GM21717 (cell line): ENCODE data around the gene SPATA12.
"Not testable (repeated sequence)": the region's sequence is repeated elsewhere in the genome, so short reads cannot be mapped to it uniquely, and the experiment has no call there.

Source experiments
- ATAC-seq: cut with Tn5 transposase; IDR thresholded peaks from one replicate; pipeline ENCODE4 v1.9.1; 2021; ENCODE audit warnings: mild to moderate bottlenecking, moderate library complexity; ENCODE audit not compliant: unreplicated experiment

Gene SPATA12

GRCh38 chr3:57081173-57081572 is 20.7 kb downstream of the SPATA12 start:
- ATAC-seq = no peak

- ATAC-seq = no peak
Measured at GRCh38 chr3:57082481-57082880, 22.0 kb downstream of the SPATA12 start.

GRCh38 chr3:57083266-57083995 is 23.0 kb downstream of the SPATA12 start:
- not testable (repeated sequence) for ATAC-seq

- ATAC-seq = no peak
Measured at GRCh38 chr3:57085211-57085610, 24.7 kb downstream of the SPATA12 start.

GRCh38 chr3:57086201-57086600 is 25.7 kb downstream of the SPATA12 start:
- no peak for ATAC-seq

GRCh38 chr3:57087361-57088092 is 27.1 kb downstream of the SPATA12 start:
- no peak for ATAC-seq

GRCh38 chr3:57088503-57088902 is 28.0 kb downstream of the SPATA12 start:
- ATAC-seq = no peak

- ATAC-seq = no peak
Measured at GRCh38 chr3:57089043-57089442, 28.6 kb downstream of the SPATA12 start.

- no peak for ATAC-seq
Measured at GRCh38 chr3:57091521-57092273, 31.2 kb downstream of the SPATA12 start.

- ATAC-seq = no peak
Measured at GRCh38 chr3:57093489-57093888, 33.0 kb downstream of the SPATA12 start.

- no peak for ATAC-seq
Measured at GRCh38 chr3:57093971-57094535, 33.6 kb downstream of the SPATA12 start.

- ATAC-seq = no peak
Measured at GRCh38 chr3:57094575-57094974, 34.1 kb downstream of the SPATA12 start.

- no peak for ATAC-seq
Measured at GRCh38 chr3:57095363-57095762, 34.9 kb downstream of the SPATA12 start.

- ATAC-seq = no peak
Measured at GRCh38 chr3:57097536-57097935, 37.1 kb downstream of the SPATA12 start.

GRCh38 chr3:57098418-57099310 is 38.2 kb downstream of the SPATA12 start:
- ATAC-seq = no peak

GRCh38 chr3:57100046-57100695 is 39.7 kb downstream of the SPATA12 start:
- ATAC-seq = no peak

GRCh38 chr3:57105585-57105984 is 45.1 kb downstream of the SPATA12 start:
- no peak for ATAC-seq

- no peak for ATAC-seq
Measured at GRCh38 chr3:57108684-57109083, 48.2 kb downstream of the SPATA12 start.

GRCh38 chr3:57109437-57110199 is 49.2 kb downstream of the SPATA12 start:
- no peak for ATAC-seq
